Neural progenitor cell (in vitro differentiated cells): ENCODE results near the gene RHOBTB3. TPM values are rescaled to one million over a fixed set of nuclear protein-coding genes. Genes with fewer than 3 reads are reported as not detected.

ENCODE experiments used
- DNase-seq: peaks from one replicate; pipeline ENCODE4 v3.0.0-alpha.2; 2016; ENCODE audit warnings: low spot score
- H2AFZ ChIP-seq: fragments of 200-600 bp; sonication (generic); replicated peaks from 2 replicates; pipeline ENCODE4 v1.6.1; 2016; ENCODE audit warnings: antibody characterized with exemption
- H3F3A ChIP-seq: fragments of 200-600 bp; sonication (generic); 2 replicates; pipeline ENCODE4 v1.6.1; 2016; ENCODE audit warnings: antibody characterized with exemption, low read depth
- H3K27ac ChIP-seq: fragments of 200-600 bp; sonication (generic); 2 replicates; pipeline ENCODE4 v1.5.1; 2016; ENCODE audit warnings: mild to moderate bottlenecking
- H3K27me3 ChIP-seq: fragments of 200-600 bp; sonication (generic); 2 replicates; pipeline ENCODE4 v1.6.1; 2016; ENCODE audit warnings: mild to moderate bottlenecking, moderate library complexity
- H3K36me3 ChIP-seq: fragments of 200-600 bp; sonication (generic); 2 replicates; pipeline ENCODE4 v1.5.1; 2016
- H3K4me1 ChIP-seq: fragments of 200-600 bp; sonication (generic); 2 replicates; pipeline ENCODE4 v1.6.1; 2016; ENCODE audit warnings: mixed run types
- H3K4me2 ChIP-seq: fragments of 200-600 bp; sonication (generic); 2 replicates; pipeline ENCODE4 v1.6.1; 2016
- H3K4me3 ChIP-seq: fragments of 200-600 bp; sonication (generic); 2 replicates; pipeline ENCODE4 v1.5.1; 2016
- H3K79me2 ChIP-seq: fragments of 200-600 bp; sonication (generic); 2 replicates; pipeline ENCODE4 v1.6.1; 2016; ENCODE audit warnings: low read depth
- H3K9ac ChIP-seq: fragments of 200-600 bp; sonication (generic); 2 replicates; pipeline ENCODE4 v1.6.1; 2016
- H3K9me3 ChIP-seq: fragments of 200-600 bp; sonication (generic); 2 replicates; pipeline ENCODE4 v1.5.1; 2016; ENCODE audit warnings: low read depth
- H4K20me1 ChIP-seq: fragments of 200-600 bp; sonication (generic); 2 replicates; pipeline ENCODE4 v1.6.1; 2016; ENCODE audit warnings: low read depth
- H3K27ac Mint-ChIP-seq: 3 replicates; pipeline ENCODE4 v1.8.0; 2021; ENCODE audit warnings: mixed read lengths
- H3K27me3 Mint-ChIP-seq: 2 replicates; pipeline ENCODE4 v1.8.0; 2022; ENCODE audit warnings: low read depth, mild to moderate bottlenecking, inconsistent platforms, moderate library complexity, mixed read lengths; ENCODE audit not compliant: insufficient read depth
- H3K36me3 Mint-ChIP-seq: 3 replicates; pipeline ENCODE4 v1.8.0; 2021; ENCODE audit warnings: mixed read lengths
- H3K4me1 Mint-ChIP-seq: 3 replicates; pipeline ENCODE4 v1.8.0; 2021; ENCODE audit warnings: mixed read lengths
- H3K4me3 Mint-ChIP-seq: 3 replicates; pipeline ENCODE4 v1.8.0; 2021; ENCODE audit warnings: mild to moderate bottlenecking, moderate library complexity, mixed read lengths
- H3K9me3 Mint-ChIP-seq: 3 replicates; pipeline ENCODE4 v1.8.0; 2020; ENCODE audit warnings: mixed read lengths
- CTCF ChIP-seq: fragments of 200-600 bp; sonication (generic); IDR thresholded peaks from 2 replicates; pipeline ENCODE4 v1.5.1; 2017; ENCODE audit warnings: antibody characterized with exemption, mild to moderate bottlenecking
- EZH2 ChIP-seq: fragments of 200-600 bp; sonication (generic); IDR thresholded peaks from 2 replicates; pipeline ENCODE4 v1.6.1; 2017; ENCODE audit warnings: antibody characterized with exemption, mild to moderate bottlenecking, moderate library complexity
- EZH2phosphoT487 ChIP-seq: fragments of 200-600 bp; sonication (generic); IDR thresholded peaks from 2 replicates; pipeline ENCODE4 v1.6.1; 2017; ENCODE audit warnings: antibody characterized with exemption
- total RNA-seq: library from RNA; depleted of rRNA; stranded (reverse); fragments of >200 nt; gene quantifications from 2 replicates; pipeline ENCODE4 v1.2.3, GENCODE V29; 2015; ENCODE audit warnings: low replicate concordance

The RHOBTB3 gene
- total RNA-seq, 1 donor from 2014 or later = 3.6 TPM

- Histone ChIP-seq H2AFZ (no peak overlapping the region), H3K27ac (no peak overlapping the region), H3K9ac (no peak overlapping the region), H3F3A (no peaks in the 10 kb centered on the region), H3K4me1 (peaks cover 6% of the 10 kb centered on the region), H3K4me2 (no peak overlapping the region), H3K36me3 (no peaks in the 10 kb centered on the region), H3K27me3 (no peaks in the 10 kb centered on the region), H4K20me1 (no peaks in the 10 kb centered on the region), H3K4me3 (no peak overlapping the region), H3K9me3 (no peaks in the 10 kb centered on the region), H3K79me2 (no peaks in the 10 kb centered on the region)
- TF ChIP-seq EZH2phosphoT487 (no peak), EZH2 (no peak), CTCF (no peak)
- Mint-ChIP-seq H3K36me3 (peaks cover 2% of the 10 kb centered on the region), H3K27me3 (peaks cover 5% of the 10 kb centered on the region), H3K9me3 (peaks cover 3% of the 10 kb centered on the region), H3K4me1 (peaks cover 13% of the 10 kb centered on the region), H3K4me3 (no peak overlapping the region), H3K27ac (no peak overlapping the region)
- no peak for DNase-seq
Measured at GRCh38 chr5:95713960-95714710, 17.0 kb upstream of the RHOBTB3 start.

- H3F3A ChIP-seq = no peaks in the 10 kb centered on the region
- Mint-ChIP-seq H3K27ac (no peak overlapping the region), H3K4me1 (peaks cover 8% of the 10 kb centered on the region), H3K36me3 (peaks cover 2% of the 10 kb centered on the region), H3K9me3 (peaks cover 3% of the 10 kb centered on the region), H3K4me3 (no peak overlapping the region), H3K27me3 (peaks cover 8% of the 10 kb centered on the region)
- no peak overlapping the region for H2AFZ ChIP-seq
- no peaks in the 10 kb centered on the region for H3K4me1 ChIP-seq
- H3K9ac ChIP-seq = no peak overlapping the region
- H3K4me3 ChIP-seq = no peak overlapping the region
- no peaks in the 10 kb centered on the region for H4K20me1 ChIP-seq
- H3K9me3 ChIP-seq = no peaks in the 10 kb centered on the region
- H3K4me2 ChIP-seq = no peak overlapping the region
- H3K79me2 ChIP-seq = no peaks in the 10 kb centered on the region
- no peak overlapping the region for H3K27ac ChIP-seq
- no peak for DNase-seq
- no peak for TF ChIP-seq CTCF
- TF ChIP-seq EZH2 = no peak
- no peak for TF ChIP-seq EZH2phosphoT487
- no peaks in the 10 kb centered on the region for H3K27me3 ChIP-seq
- no peaks in the 10 kb centered on the region for H3K36me3 ChIP-seq
Measured at GRCh38 chr5:95715799-95716461, 15.2 kb upstream of the RHOBTB3 start.

- no peak overlapping the region for H2AFZ ChIP-seq
- no peak overlapping the region for H3K27ac Mint-ChIP-seq
- no peaks in the 10 kb centered on the region for H4K20me1 ChIP-seq
- no peak overlapping the region for H3K4me3 Mint-ChIP-seq
- TF ChIP-seq CTCF (no peak), EZH2 (no peak), EZH2phosphoT487 (no peak)
- no peaks in the 10 kb centered on the region for H3F3A ChIP-seq
- no peaks in the 10 kb centered on the region for H3K36me3 ChIP-seq
- H3K27me3 ChIP-seq = no peaks in the 10 kb centered on the region
- H3K79me2 ChIP-seq = no peaks in the 10 kb centered on the region
- DNase-seq = no peak
- H3K9ac ChIP-seq = no peak overlapping the region
- H3K4me3 ChIP-seq = no peak overlapping the region
- H3K27ac ChIP-seq = no peak overlapping the region
- no peaks in the 10 kb centered on the region for H3K9me3 Mint-ChIP-seq
- no peaks in the 10 kb centered on the region for H3K36me3 Mint-ChIP-seq
- peaks cover 3% of the 10 kb centered on the region for H3K4me1 Mint-ChIP-seq
- peaks cover 4% of the 10 kb centered on the region for H3K27me3 Mint-ChIP-seq
- H3K4me2 ChIP-seq = no peak overlapping the region
- H3K9me3 ChIP-seq = no peaks in the 10 kb centered on the region
- H3K4me1 ChIP-seq = no peaks in the 10 kb centered on the region
Measured at GRCh38 chr5:95717439-95717838, 13.7 kb upstream of the RHOBTB3 start.
